Measurements from ENCODE around the gene KCTD14. TPM values are rescaled to one million over a fixed set of nuclear protein-coding genes. Genes with fewer than 3 reads are reported as not detected.
A peak's percentile ranks its signal among the peaks of the same experiment; 100 is the strongest.

Gene KCTD14
- total and polyA plus RNA-seq, 7 experiments from 2014 or later, result 0.19 to 0.50 (median 0.28) TPM; not detected in 4

DNA sequence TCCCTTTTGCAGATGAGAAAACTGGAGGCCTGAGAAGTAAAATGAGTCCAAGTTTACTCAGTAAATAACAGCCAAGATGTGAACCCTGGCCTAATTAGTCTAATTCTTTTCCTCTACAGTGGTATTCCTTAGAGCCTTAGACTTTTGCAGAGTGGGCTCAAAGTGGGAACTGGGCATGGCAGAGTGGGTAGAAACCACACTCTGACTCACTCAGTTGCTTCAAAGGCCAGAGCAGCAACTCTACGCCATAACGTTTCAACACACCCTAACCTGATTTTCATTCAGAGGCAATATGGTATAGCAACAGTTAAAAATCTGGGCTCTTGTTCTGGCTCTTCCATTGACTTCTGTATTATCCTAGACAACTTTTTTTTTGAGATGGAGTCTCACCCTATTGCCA is 43.4 kb upstream of the KCTD14 start:
- DNase-seq, result no peak
- H3K27me3 ChIP-seq (ENCODE audit: control insufficient read depth in 2 of 2, insufficient read depth in 2 of 2, low read length in 2 of 2), result no peaks in the 10 kb centered on the region
- H3K9me3 ChIP-seq (ENCODE audit: control insufficient read depth in 2 of 3, low read length in 3 of 3), result no peaks in the 10 kb centered on the region
- no peak overlapping the region for H3K4me3 ChIP-seq (ENCODE audit: low read length)
- peaks cover 0 to 36% (median 4%) of the 10 kb centered on the region in 3 experiments for H3K36me3 ChIP-seq (ENCODE audit: control insufficient read depth in 2 of 3, insufficient read depth in 3 of 3, low read length in 3 of 3)
- ATAC-seq, result no peak
- intact Hi-C loops (cut with micrococcal nuclease), result no loop called here
- no peaks in the 10 kb centered on the region for H3K4me1 ChIP-seq (ENCODE audit: control insufficient read depth in 2 of 2, insufficient read depth in 2 of 2, low read length in 2 of 2)
- Mint-ChIP-seq H3K36me3 (peaks cover 13 to 42% (median 24%) of the 10 kb centered on the region in 5 donors), H3K9me3 (no peaks in the 10 kb centered on the region), H3K27ac (no peak overlapping the region), H3K27me3 (no peaks in the 10 kb centered on the region), H3K4me3 (no peak overlapping the region), H3K4me1 (peaks cover 0 to 6% (median 1%) of the 10 kb centered on the region in 7 donors)
- POLR2A ChIA-PET, result no interaction called here
- CTCF ChIA-PET, result no interaction called here
- no peak overlapping the region for H3K27ac ChIP-seq (ENCODE audit: low read depth, low read length)

DNA sequence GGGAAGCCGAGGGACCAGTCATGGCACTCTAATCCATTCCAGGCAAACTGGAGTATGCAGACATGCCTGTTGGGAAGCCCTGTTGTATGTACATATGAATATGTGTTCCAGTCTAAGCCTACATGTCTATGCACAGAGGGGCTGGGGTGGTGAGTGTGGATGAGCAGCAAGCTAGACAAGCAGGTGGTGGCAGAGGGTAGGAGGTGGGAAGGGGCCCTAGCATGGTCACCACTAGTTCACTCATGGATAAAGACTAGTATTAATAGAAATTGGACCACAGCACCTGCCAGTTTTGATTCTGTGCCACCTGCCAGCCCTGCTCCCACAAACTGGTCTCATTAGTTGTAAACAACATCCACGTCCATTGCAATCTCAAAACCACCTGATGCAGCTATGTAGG is 42.1 kb upstream of the KCTD14 start:
- intact Hi-C loops (cut with micrococcal nuclease), result no loop called here
- CTCF ChIA-PET, result no interaction called here
- Histone ChIP-seq H3K4me1 (ENCODE audit: control insufficient read depth in 2 of 2, insufficient read depth in 2 of 2, low read length in 2 of 2) (no peaks in the 10 kb centered on the region), H3K27me3 (ENCODE audit: control insufficient read depth in 2 of 2, insufficient read depth in 2 of 2, low read length in 2 of 2) (no peaks in the 10 kb centered on the region), H3K27ac (ENCODE audit: low read depth, low read length) (no peak overlapping the region), H3K36me3 (ENCODE audit: control insufficient read depth in 2 of 3, insufficient read depth in 3 of 3, low read length in 3 of 3) (peaks cover 0 to 24% (median 0%) of the 10 kb centered on the region in 3 experiments), H3K4me3 (ENCODE audit: low read length) (no peak overlapping the region), H3K9me3 (ENCODE audit: control insufficient read depth in 2 of 3, low read length in 3 of 3) (no peaks in the 10 kb centered on the region)
- Mint-ChIP-seq H3K27me3 (no peaks in the 10 kb centered on the region), H3K4me1 (peaks cover 0 to 5% (median 0%) of the 10 kb centered on the region in 7 donors), H3K27ac (no peak overlapping the region), H3K9me3 (no peaks in the 10 kb centered on the region), H3K36me3 (peaks cover 13 to 38% (median 23%) of the 10 kb centered on the region in 5 donors), H3K4me3 (no peak overlapping the region)
- POLR2A ChIA-PET, result interaction anchor here (0.6 kb wide), 1 partner anchor 52 kb away, joined by 3 read pairs; no protein-coding TSS in a partner anchor
- ATAC-seq, result no peak
- DNase-seq, result no peak

DNA sequence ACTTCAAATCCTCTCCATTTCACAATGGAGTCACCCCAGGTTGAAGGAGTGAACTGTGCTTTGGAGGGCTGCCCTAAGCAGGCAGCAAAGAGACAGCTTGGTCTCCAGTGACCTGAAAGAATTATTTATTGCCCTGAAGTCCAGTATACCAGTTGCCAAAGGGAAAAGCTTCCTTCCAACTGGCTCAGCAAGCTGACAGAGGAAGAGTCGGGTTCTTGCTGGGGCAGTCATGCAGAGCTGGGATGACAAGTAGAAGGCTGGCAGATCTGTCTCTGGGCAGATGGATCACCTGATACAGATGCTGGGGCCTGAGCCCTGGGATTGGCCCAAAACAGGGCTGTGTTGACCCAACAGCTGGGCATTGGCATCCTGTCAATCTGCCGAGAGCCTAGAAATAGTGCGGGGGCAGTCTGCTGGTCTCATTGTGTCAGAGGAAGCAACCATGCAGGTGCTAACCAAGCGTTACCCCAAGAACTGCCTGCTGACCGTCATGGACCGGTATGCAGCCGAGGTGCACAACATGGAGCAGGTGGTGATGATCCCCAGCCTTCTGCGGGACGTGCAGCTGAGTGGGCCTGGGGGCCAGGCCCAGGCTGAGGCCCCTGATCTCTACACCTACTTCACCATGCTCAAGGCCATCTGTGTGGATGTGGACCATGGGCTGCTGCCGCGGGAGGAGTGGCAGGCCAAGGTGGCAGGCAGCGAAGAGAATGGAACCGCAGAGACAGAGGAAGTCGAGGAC is 40.5 kb upstream of the KCTD14 start, which contains the start of gene THRSP:
TSS of gene THRSP (plus strand) at position 422 of the 742 bp plus-strand sequence. CDS start at position 443, 21 bp downstream.
- CTCF ChIA-PET, result interaction anchor here (0.7 kb wide), 1 partner anchor 111 kb away, joined by 4 read pairs; no protein-coding TSS in a partner anchor
- no peak for ATAC-seq
- Mint-ChIP-seq H3K4me3 (no peak within 1 kb of the TSS), H3K27me3 (no peaks in the 10 kb centered on the region), H3K27ac (no peak within 1 kb of the TSS), H3K4me1 (peaks cover 0 to 5% (median 0%) of the 10 kb centered on the region in 7 donors), H3K9me3 (no peaks in the 10 kb centered on the region), H3K36me3 (peaks cover 6 to 30% (median 12%) of the 10 kb centered on the region in 5 donors)
- Histone ChIP-seq H3K27me3 (ENCODE audit: control insufficient read depth in 2 of 2, insufficient read depth in 2 of 2, low read length in 2 of 2) (no peaks in the 10 kb centered on the region), H3K36me3 (ENCODE audit: control insufficient read depth in 2 of 3, insufficient read depth in 3 of 3, low read length in 3 of 3) (peaks cover 0 to 10% (median 0%) of the 10 kb centered on the region in 3 experiments), H3K4me3 (ENCODE audit: low read length) (no peak within 1 kb of the TSS), H3K4me1 (ENCODE audit: control insufficient read depth in 2 of 2, insufficient read depth in 2 of 2, low read length in 2 of 2) (no peaks in the 10 kb centered on the region), H3K27ac (ENCODE audit: low read depth, low read length) (no peak within 1 kb of the TSS), H3K9me3 (ENCODE audit: control insufficient read depth in 2 of 3, low read length in 3 of 3) (no peaks in the 10 kb centered on the region)
- intact Hi-C loops (cut with micrococcal nuclease), result no loop called here
- POLR2A ChIA-PET, result no interaction called here
- no peak for DNase-seq

DNA sequence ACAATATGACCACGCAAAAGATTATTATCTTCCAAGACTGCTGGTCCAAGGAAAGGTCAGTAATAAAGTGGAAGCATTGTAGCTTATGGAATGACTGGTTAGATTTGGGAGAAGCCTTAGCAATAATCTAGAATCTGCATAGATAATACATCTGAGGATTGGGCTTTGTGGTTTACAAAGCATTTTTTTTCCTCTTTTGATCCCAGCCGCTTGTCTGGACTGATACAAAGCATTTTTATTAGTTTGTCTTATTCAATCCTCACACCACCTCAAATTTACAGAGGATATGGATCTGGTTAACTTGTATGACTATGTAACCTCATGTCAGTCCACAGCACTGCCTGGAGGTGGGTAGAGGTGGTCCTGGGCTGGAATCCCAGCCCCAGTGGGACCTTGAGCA is 39.6 kb upstream of the KCTD14 start:
- Mint-ChIP-seq H3K9me3 (no peaks in the 10 kb centered on the region), H3K4me3 (no peak overlapping the region), H3K27me3 (no peaks in the 10 kb centered on the region), H3K4me1 (peaks cover 0 to 5% (median 0%) of the 10 kb centered on the region in 7 donors), H3K27ac (no peak overlapping the region), H3K36me3 (peaks cover 5 to 24% (median 8%) of the 10 kb centered on the region in 5 donors)
- ATAC-seq (no peak), DNase-seq (no peak)
- intact Hi-C loops (cut with micrococcal nuclease), result no loop called here
- ChIA-PET POLR2A (no interaction called here), CTCF (interaction anchor here (0.7 kb wide), 1 partner anchor 112 kb away, joined by 4 read pairs; no protein-coding TSS in a partner anchor)
- H3K4me1 ChIP-seq (ENCODE audit: control insufficient read depth in 2 of 2, insufficient read depth in 2 of 2, low read length in 2 of 2), result no peaks in the 10 kb centered on the region
- no peak overlapping the region for H3K27ac ChIP-seq (ENCODE audit: low read depth, low read length)
- no peaks in the 10 kb centered on the region for H3K9me3 ChIP-seq (ENCODE audit: control insufficient read depth in 2 of 3, low read length in 3 of 3)
- peaks cover 0 to 3% (median 0%) of the 10 kb centered on the region in 3 experiments for H3K36me3 ChIP-seq (ENCODE audit: control insufficient read depth in 2 of 3, insufficient read depth in 3 of 3, low read length in 3 of 3)
- no peaks in the 10 kb centered on the region for H3K27me3 ChIP-seq (ENCODE audit: control insufficient read depth in 2 of 2, insufficient read depth in 2 of 2, low read length in 2 of 2)
- no peak overlapping the region for H3K4me3 ChIP-seq (ENCODE audit: low read length)

DNA sequence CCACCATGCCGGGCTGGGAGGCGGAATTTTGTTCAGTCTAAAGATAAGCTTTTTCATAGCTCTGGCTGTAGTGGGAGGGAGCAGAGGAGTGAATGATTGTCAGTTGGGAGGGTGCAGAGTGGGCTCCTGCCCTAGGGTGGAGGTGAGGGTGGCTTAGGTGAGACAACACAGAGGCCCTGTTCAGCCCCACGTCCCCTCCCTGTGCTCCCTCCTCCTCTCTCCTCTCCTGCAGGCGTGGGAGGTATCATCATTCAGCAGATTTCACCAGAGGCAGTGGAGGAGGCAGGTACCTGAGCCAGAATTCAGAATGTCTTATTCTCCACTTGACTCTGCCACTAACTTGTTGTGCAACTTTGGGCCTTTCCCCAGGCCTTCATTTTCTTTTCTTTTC is 38.8 kb upstream of the KCTD14 start:
- H3K27me3 ChIP-seq (ENCODE audit: control insufficient read depth in 2 of 2, insufficient read depth in 2 of 2, low read length in 2 of 2), result no peaks in the 10 kb centered on the region
- H3K36me3 ChIP-seq (ENCODE audit: control insufficient read depth in 2 of 3, insufficient read depth in 3 of 3, low read length in 3 of 3), result no peaks in the 10 kb centered on the region
- POLR2A ChIA-PET, result no interaction called here
- no peak overlapping the region for H3K4me3 ChIP-seq (ENCODE audit: low read length)
- no peak overlapping the region for H3K27ac ChIP-seq (ENCODE audit: low read depth, low read length)
- no peaks in the 10 kb centered on the region for H3K4me1 ChIP-seq (ENCODE audit: control insufficient read depth in 2 of 2, insufficient read depth in 2 of 2, low read length in 2 of 2)
- peak overlapping the region in 1 of 9 donors; percentile 19 for H3K27ac Mint-ChIP-seq
- no peak overlapping the region for H3K4me3 Mint-ChIP-seq
- H3K9me3 Mint-ChIP-seq, result no peaks in the 10 kb centered on the region
- ATAC-seq, result no peak
- intact Hi-C loops (cut with micrococcal nuclease), result no loop called here
- H3K36me3 Mint-ChIP-seq, result peaks cover 0 to 18% (median 3%) of the 10 kb centered on the region in 5 donors
- H3K9me3 ChIP-seq (ENCODE audit: control insufficient read depth in 2 of 3, low read length in 3 of 3), result no peaks in the 10 kb centered on the region
- no peak for DNase-seq
- CTCF ChIA-PET, result no interaction called here
- no peaks in the 10 kb centered on the region for H3K27me3 Mint-ChIP-seq
- peaks cover 0 to 4% (median 0%) of the 10 kb centered on the region in 7 donors for H3K4me1 Mint-ChIP-seq

DNA sequence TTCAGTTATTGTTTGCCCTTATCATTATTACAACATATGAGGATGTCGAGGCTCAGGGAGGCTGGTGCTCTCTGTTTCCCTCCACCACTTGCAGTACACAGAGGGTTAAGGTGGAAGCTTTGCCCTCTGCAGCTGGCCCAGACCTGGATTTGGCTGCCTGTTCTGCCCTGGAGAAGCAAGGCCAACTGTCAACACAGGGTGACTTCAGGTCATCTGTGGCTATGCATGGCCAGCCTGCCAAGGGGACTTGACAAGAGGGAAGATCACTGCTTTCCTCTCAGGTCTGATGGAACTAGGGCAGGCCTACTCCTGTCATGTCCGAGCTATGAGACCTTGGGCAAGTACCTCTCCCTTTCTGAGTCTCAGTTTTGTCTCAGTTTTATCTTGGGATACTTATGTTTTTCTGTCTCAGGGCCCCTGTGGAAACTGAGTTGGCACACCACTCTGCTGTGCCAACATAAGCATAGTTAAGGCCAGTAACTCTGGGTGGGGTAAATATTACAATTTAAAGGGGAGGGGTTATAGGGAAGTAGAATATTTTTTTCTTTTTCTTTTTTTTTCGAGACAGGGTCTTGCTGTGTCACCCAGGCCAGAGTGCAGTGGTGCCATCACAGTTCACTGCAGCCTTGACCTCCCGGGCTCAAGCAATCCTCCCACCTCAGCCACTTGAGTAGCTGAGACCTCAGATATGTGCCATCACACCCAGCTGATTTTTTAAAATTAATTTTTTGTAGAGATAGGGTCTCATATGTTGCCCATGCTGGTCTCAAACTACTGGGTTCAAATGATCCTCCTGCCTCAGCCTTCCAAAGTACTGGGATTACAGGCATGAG is 38.2 kb upstream of the KCTD14 start:
- Mint-ChIP-seq H3K9me3 (no peaks in the 10 kb centered on the region), H3K4me3 (no peak overlapping the region), H3K27me3 (no peaks in the 10 kb centered on the region), H3K27ac (peak overlapping the region in 2 of 9 donors; percentile 19 to 62), H3K36me3 (peaks cover 0 to 16% (median 3%) of the 10 kb centered on the region in 5 donors), H3K4me1 (peaks cover 0 to 4% (median 0%) of the 10 kb centered on the region in 7 donors)
- H3K4me3 ChIP-seq (ENCODE audit: low read length), result no peak overlapping the region
- no peaks in the 10 kb centered on the region for H3K4me1 ChIP-seq (ENCODE audit: control insufficient read depth in 2 of 2, insufficient read depth in 2 of 2, low read length in 2 of 2)
- intact Hi-C loops (cut with micrococcal nuclease), result no loop called here
- ChIA-PET CTCF (no interaction called here), POLR2A (no interaction called here)
- ATAC-seq, result no peak
- no peaks in the 10 kb centered on the region for H3K27me3 ChIP-seq (ENCODE audit: control insufficient read depth in 2 of 2, insufficient read depth in 2 of 2, low read length in 2 of 2)
- no peaks in the 10 kb centered on the region for H3K36me3 ChIP-seq (ENCODE audit: control insufficient read depth in 2 of 3, insufficient read depth in 3 of 3, low read length in 3 of 3)
- H3K9me3 ChIP-seq (ENCODE audit: control insufficient read depth in 2 of 3, low read length in 3 of 3), result no peaks in the 10 kb centered on the region
- H3K27ac ChIP-seq (ENCODE audit: low read depth, low read length), result no peak overlapping the region
- DNase-seq, result no peak
